Endothelial cell (in vitro differentiated cells): ENCODE results near the gene GLRA3. TPM values are rescaled to one million over a fixed set of nuclear protein-coding genes. Genes with fewer than 3 reads are reported as not detected.

ENCODE experiments used
- DNase-seq: peaks from one replicate; pipeline ENCODE4 v3.0.0; 2021; ENCODE audit warnings: low spot score
- H3K27ac Mint-ChIP-seq: one replicate; pipeline ENCODE4 v1.8.0; 2021; ENCODE audit warnings: mixed read lengths, inconsistent platforms; ENCODE audit not compliant: unreplicated experiment
- H3K27me3 Mint-ChIP-seq: one replicate; pipeline ENCODE4 v1.8.0; 2021; ENCODE audit warnings: mild to moderate bottlenecking, moderate library complexity, mixed read lengths, inconsistent platforms; ENCODE audit not compliant: unreplicated experiment
- H3K36me3 Mint-ChIP-seq: one replicate; pipeline ENCODE4 v1.8.0; 2021; ENCODE audit warnings: mild to moderate bottlenecking, low read depth, mixed read lengths, inconsistent platforms; ENCODE audit not compliant: unreplicated experiment
- H3K4me1 Mint-ChIP-seq: one replicate; pipeline ENCODE4 v1.8.0; 2021; ENCODE audit warnings: mild to moderate bottlenecking, mixed read lengths, inconsistent platforms; ENCODE audit not compliant: unreplicated experiment
- H3K4me3 Mint-ChIP-seq: one replicate; pipeline ENCODE4 v1.8.0; 2021; ENCODE audit warnings: mild to moderate bottlenecking, mixed read lengths, inconsistent platforms; ENCODE audit not compliant: unreplicated experiment
- H3K9me3 Mint-ChIP-seq: one replicate; pipeline ENCODE4 v1.8.0; 2021; ENCODE audit warnings: mixed read lengths, inconsistent platforms; ENCODE audit not compliant: unreplicated experiment
- CTCF ChIP-seq: fragments of 200-600 bp; sonication (generic); IDR thresholded peaks from one replicate; pipeline ENCODE4 v1.5.0; 2021; ENCODE audit warnings: antibody characterized with exemption; ENCODE audit not compliant: unreplicated experiment
- total RNA-seq: library from RNA; stranded (reverse); fragmentation: NEBNext Ultra II Directional; extraction: Animal tissue kit (Norgen Biotek cat#: 25700); gene quantifications from one replicate; pipeline ENCODE4 v1.2.1, GENCODE V29; 2021; ENCODE audit not compliant: unreplicated experiment

GLRA3 gene
- total RNA-seq, 1 donor from 2014 or later, result not detected

- no peaks in the 10 kb centered on the region for H3K9me3 Mint-ChIP-seq
- no peaks in the 10 kb centered on the region for H3K27me3 Mint-ChIP-seq
- no peak for DNase-seq
- no peak overlapping the region for H3K27ac Mint-ChIP-seq
- no peak for TF ChIP-seq CTCF
- H3K4me1 Mint-ChIP-seq, result peaks cover 9% of the 10 kb centered on the region
- H3K4me3 Mint-ChIP-seq, result no peak overlapping the region
- H3K36me3 Mint-ChIP-seq, result no peaks in the 10 kb centered on the region
Measured at GRCh38 chr4:174592256-174592984, 236.6 kb downstream of the GLRA3 start.

DNA sequence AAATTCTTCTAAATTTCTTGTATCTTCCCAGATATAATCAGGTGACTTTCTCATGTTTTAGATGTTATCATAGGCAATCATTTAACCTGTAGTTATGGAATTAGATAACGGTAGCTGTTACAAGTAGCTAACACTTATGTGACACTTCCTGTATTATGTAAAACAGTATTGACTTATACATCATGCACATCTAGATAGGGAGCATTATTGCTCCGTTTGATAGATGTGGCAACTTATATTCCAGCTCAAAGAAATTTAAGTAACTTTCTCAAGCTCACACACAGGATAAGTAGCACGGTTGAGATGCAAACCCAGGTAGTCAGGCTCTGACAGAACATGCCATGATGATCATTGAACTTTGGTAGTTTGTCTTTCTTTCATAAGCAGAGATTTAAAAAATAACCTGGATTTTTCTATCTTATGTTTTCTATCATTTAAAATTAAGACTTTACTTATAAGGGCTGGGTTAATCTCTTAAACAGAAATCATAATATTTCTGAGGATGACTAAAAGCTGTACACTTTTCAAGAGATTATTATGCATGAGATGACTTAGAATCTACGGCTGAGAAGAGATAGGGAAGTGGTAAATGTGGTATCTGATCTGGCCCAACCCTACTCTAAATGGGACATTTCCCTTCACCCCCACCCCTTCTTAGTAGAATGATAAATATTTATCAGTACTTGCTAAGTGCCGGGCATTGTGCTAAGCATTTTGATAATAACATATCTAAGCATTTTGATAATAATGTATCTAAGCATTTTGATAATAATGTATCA lies 237.6 kb downstream of the GLRA3 start:
- peaks cover 9% of the 10 kb centered on the region for H3K4me1 Mint-ChIP-seq
- H3K9me3 Mint-ChIP-seq, result no peaks in the 10 kb centered on the region
- H3K27me3 Mint-ChIP-seq, result no peaks in the 10 kb centered on the region
- H3K27ac Mint-ChIP-seq, result no peak overlapping the region
- DNase-seq, result no peak
- no peak for TF ChIP-seq CTCF
- H3K36me3 Mint-ChIP-seq, result no peaks in the 10 kb centered on the region
- no peak overlapping the region for H3K4me3 Mint-ChIP-seq

- Mint-ChIP-seq H3K27me3 (no peaks in the 10 kb centered on the region), H3K27ac (no peak overlapping the region), H3K4me1 (peaks cover 5% of the 10 kb centered on the region), H3K4me3 (no peak overlapping the region), H3K9me3 (no peaks in the 10 kb centered on the region), H3K36me3 (no peaks in the 10 kb centered on the region)
- no peak for TF ChIP-seq CTCF
- no peak for DNase-seq
Measured at GRCh38 chr4:174590336-174590735, 238.7 kb downstream of the GLRA3 start.

Other genes starting within 250 kb of the GLRA3 start
- not detected for gene ADAM29, start 89.1 kb upstream of the GLRA3 start, total RNA-seq